ENCODE results near the gene TBL2.
"Not testable (repeated sequence)": the region's sequence is repeated elsewhere in the genome, so short reads cannot be mapped to it uniquely, and the experiment has no call there.

The TBL2 gene

GRCh38 chr7:73605601-73606220, 27.3 kb upstream of the TBL2 start:
- DNase-seq (ENCODE audit: low spot score) = no peak

DNA sequence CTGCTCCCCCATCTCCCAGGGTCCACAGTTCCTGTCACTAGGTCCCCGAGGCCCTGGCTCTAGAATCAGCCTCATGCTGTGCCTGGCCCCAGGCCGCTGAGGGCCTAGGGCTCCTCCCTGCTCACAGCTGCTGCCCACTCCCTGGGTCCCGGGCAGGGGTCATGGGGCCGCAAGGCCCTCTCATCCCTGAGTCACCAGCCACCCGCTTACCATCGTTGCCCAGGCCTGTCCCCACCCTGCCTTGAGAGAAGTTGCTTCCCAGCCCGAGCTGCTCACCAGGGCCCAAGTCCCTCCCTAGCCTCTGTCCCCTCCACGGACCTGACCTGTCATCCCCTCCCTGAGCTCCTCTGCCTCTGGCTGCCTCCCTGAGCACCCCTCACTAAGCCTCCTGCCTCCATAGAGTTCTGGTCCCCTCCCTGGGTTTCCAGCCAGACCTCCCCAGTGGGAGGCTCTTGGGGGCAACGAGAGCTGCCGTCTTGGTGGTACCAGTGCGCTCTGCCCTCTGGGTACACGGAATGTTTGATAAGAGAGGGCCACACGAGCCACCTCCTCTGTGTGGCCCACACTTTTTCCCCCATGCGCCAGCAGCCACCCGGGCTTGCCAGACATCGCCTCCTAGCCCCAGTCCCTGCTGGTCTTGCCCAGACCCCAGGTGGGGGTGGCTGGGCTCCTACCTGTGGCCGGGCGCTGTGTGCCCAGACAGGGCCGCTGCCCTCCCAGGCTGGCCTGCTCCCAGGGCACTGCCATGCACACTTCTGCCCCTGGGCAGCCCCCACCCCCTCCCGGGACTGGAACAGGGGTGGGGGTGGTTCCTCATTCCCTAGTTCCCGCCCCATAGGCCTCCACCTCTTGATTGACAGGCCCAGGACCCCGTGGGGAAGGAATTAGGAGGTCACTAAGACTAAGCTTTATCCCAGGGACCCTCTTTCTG, 24.6 kb upstream of the TBL2 start:
- no peak for DNase-seq (ENCODE audit: low spot score)

DNA sequence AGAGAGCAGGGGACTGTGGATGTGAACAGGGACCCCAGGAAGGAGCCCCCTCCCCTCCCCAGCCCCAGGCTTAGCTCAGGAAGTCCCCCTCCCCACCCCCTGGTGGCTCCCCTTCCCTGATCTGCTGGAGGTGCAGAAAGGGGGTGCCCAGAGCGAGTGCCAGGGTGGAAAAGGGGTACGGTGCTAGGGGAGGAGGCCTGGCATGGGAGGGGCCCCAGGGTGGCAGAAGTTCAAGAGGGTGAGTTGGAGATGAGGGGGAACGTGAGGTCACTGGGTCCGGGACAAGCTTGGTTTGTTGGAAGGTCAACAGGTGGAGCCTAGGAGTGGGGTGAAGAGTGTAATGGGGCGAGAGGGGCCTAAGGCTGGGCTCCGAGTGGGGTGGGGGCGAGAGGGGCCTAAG, 21.5 kb upstream of the TBL2 start:
- no peak for DNase-seq (ENCODE audit: low spot score)

GRCh38 chr7:73599151-73599882, 20.9 kb upstream of the TBL2 start:
- DNase-seq (ENCODE audit: low spot score) = no peak

GRCh38 chr7:73597978-73598782, 19.8 kb upstream of the TBL2 start:
- no peak for DNase-seq (ENCODE audit: low spot score)

GRCh38 chr7:73596191-73597065, 18.0 kb upstream of the TBL2 start:
- DNase-seq (ENCODE audit: low spot score) = no peak

DNA sequence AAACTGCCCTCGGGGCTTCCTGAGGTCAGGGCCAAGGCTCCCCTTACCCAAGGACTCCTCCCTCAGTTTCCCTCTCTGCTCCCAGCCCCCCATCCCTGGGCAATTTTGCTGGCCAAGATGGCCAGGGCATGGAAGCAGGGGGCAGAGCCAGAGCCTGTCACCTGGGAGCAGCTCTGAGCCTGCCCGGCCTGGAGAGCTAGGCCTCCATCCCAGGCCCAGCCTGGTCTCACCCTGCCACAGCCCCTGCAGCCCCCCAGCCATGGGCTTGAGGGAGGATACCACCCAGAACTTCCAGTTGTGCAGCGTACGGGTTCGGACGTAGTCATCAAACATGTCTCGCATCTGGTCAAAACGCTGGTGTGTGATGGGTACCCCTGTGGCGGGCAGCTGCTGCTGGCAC, 17.0 kb upstream of the TBL2 start:
- DNase-seq (ENCODE audit: low spot score) = no peak

DNA sequence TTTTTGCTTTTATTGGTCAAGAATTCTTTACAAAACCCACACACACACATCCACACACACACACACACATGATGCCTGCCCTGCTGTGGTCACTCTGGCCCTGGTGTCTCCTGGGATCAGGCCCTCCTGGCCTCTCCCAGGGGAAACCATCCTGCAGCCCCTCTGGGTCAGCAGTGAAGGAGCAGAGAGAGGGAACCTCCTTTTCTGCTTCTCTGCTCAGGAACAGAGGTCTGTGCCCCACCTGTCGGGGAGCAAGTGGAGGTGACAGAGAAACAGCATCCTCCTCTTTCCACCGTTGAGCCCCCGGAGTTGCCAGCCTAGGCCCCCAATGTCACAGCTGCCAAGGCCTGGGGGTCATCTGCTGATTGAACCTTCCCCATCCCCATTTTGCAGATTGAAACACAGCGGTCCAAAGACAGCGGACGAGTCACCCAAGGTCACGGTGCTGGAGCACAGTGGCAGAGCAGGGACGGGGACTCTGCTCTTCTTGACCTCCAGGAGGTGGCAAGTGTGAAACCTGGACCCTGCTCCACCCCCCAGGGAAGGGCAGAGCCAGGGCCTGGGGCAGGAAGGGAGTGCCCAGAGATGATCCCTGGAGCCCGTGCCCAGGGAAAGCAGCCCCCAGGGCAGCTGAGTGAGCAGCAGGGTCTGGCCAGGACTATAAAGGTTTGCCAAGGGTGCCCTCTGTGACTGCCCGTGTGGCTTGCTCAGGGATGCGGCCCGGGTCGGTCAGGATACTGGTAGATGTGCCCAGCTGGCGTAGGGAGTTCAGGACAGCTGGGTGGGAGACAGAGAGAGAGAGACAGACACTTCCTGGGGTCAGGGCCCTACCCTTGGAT, 15.0 kb upstream of the TBL2 start:
- no peak for DNase-seq (ENCODE audit: low spot score)

- DNase-seq (ENCODE audit: low spot score) = no peak
Measured at GRCh38 chr7:73586911-73587310, 8.5 kb upstream of the TBL2 start.

DNA sequence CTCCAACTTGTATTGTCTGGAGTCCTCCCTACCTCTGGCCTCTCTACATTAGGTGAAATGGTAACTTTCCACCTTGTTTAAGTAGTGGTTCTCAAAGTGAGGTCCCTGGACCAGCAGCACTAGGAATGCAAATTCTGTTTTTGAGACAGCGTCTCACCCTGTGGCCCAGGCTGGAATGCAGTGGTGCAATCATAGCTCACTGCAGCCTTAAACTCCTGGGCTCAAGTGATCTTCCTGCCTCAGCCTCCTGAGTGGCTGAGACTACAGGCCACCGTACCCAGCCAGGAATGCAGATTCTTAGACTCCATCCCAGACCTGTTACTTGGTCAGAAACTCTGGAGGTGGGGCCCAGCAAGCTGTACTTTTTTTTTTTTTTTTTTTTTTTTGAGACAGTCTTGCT, 6.8 kb upstream of the TBL2 start:
- no peak for DNase-seq (ENCODE audit: low spot score)

DNA sequence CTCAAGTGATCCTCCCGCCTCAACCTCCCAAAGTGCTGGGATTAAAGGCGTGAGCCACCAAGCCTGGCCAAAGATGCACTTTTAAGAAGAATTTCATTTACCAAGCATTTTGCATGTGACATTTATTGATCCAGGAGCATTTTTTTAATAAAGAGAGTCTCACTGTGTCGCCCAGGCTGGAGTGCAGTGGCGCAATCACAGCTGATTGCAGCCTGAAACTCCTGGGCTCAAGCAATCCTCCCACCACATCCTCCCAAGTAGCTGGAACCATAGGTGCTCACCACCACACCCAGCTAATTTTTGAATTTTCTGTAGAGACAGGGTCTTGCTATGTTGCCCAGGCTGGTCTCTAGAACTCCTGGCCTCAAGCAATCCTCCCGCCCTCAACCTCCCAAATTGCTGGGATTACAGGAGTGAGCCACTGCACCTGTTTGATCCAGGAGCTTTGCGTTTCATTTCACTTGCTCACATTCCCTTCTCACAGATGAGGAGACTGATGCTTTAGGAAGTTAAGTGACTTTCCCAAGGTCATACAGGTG, 4.4 kb upstream of the TBL2 start:
- DNase-seq (ENCODE audit: low spot score) = no peak

DNA sequence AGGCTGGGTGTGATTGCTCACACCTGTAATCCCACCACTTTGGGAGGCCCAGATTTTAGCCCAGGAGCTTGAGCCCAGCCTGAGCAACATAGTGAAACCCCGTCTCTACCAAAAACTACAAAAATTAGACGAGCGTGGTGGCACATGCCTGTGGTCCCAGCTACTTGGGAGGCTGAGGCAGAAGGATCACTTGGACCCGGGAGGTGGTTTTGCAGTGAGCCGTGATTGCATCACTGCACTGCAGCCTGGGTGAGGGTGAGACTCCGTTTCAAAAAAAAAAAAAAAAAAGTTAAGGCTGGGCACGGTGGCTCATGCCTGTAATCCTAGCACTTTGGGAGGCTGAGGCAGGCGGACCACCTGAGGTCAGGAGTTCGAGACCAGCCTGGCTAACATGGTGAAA, 2.6 kb upstream of the TBL2 start:
- not testable (repeated sequence) for DNase-seq (ENCODE audit: low spot score)

GRCh38 chr7:73577627-73578341, 595 bp downstream of the TBL2 start:
- no peak for DNase-seq (ENCODE audit: low spot score)

- no peak for DNase-seq (ENCODE audit: low spot score)
Measured at GRCh38 chr7:73573791-73574190, 4.6 kb downstream of the TBL2 start.

GRCh38 chr7:73573276-73573675, 5.1 kb downstream of the TBL2 start:
- no peak for DNase-seq (ENCODE audit: low spot score)

DNA sequence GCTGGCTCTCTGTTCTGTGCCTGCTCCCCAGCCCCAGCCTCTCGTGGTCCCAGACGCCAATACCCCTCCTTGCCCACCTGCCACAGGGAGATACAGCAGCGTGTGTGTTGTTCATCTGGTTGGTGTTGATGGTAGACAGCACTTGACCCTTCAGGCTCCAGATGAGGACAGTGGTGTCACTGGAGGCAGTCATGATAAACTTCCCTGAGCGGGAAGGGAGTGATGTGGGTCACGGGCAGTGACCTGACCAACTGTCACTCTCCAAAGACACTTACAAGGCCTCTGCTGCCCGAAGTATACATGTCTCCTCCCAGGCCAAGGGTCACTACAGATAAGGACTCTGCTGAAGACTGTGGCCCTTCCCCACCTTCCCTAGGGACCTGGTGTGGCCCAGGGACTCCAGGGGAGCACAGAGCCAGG, 5.6 kb downstream of the TBL2 start:
- DNase-seq (ENCODE audit: low spot score) = no peak

DNA sequence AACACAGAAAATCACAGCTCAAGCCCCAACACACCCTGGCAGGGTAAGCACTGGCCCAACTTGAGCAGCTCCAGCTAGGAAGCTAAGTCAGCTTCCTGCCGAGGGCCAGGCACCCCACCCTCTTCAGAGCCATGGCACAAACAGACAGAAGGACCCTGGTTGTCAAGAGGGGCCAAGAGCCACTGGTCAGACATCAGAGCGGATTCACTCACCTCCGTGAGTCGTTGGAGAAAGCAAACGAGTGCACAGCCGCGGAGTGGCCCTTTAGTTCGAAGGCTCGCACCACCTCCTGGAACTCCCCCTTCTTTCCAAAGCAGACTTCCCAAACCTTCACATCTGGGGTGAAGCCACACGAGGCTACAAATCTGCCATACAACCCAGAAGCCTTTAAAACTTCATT, 7.4 kb downstream of the TBL2 start:
- DNase-seq (ENCODE audit: low spot score) = no peak

GRCh38 chr7:73570521-73570920, 7.9 kb downstream of the TBL2 start:
- no peak for DNase-seq (ENCODE audit: low spot score)

- DNase-seq (ENCODE audit: low spot score) = no peak
Measured at GRCh38 chr7:73569042-73569608, 9.3 kb downstream of the TBL2 start.

Data from AG08395 (cell line).